ENCODE results near the gene RPL37A. TPM values are rescaled to one million over a fixed set of nuclear protein-coding genes. Genes with fewer than 3 reads are reported as not detected.

RPL37A gene
- polyA plus RNA-seq, 1 donor from 2014 or later, result 1,655 TPM

GRCh38 chr2:216499641-216500218 lies 1.1 kb downstream of the RPL37A start:
- Histone ChIP-seq H3F3A (ENCODE audit: insufficient read depth, low read length, poor library complexity, severe bottlenecking) (no peaks in the 10 kb centered on the region), H3K9me3 (ENCODE audit: low read length) (no peaks in the 10 kb centered on the region), H2AFZ (ENCODE audit: low read depth, low read length) (no peak overlapping the region), H3K4me3 (ENCODE audit: low read length) (peak overlapping the region; percentile 87), H3K9me2 (ENCODE audit: insufficient read depth, low read length) (no peaks in the 10 kb centered on the region), H3K27ac (ENCODE audit: low read length) (peak overlapping the region; percentile 85), H3K9ac (ENCODE audit: low read length) (peak overlapping the region; percentile 85), H4K20me1 (ENCODE audit: insufficient read depth) (no peaks in the 10 kb centered on the region), H3K36me3 (ENCODE audit: insufficient read depth, low read length) (peaks cover 7% of the 10 kb centered on the region), H3K4me2 (ENCODE audit: low read length) (peak overlapping the region; percentile 71), H3K27me3 (ENCODE audit: insufficient read depth, low read depth, low read length) (no peaks in the 10 kb centered on the region), H3K79me2 (replicated peaks; ENCODE audit: insufficient read depth, low read length) (peaks cover 18% of the 10 kb centered on the region)
- TF ChIP-seq MXI1 (conservative IDR thresholded peaks at IDR 0.05; ENCODE audit: poor library complexity, severe bottlenecking) (no peak), EP300 (conservative IDR thresholded peaks at IDR 0.05; ENCODE audit: poor library complexity, severe bottlenecking) (no peak), SMC3 (conservative IDR thresholded peaks at IDR 0.05; ENCODE audit: poor library complexity) (no peak), RAD21 (conservative IDR thresholded peaks at IDR 0.05) (no peak), EZH2 (IDR thresholded peaks at IDR 0.05; ENCODE audit: borderline replicate concordance, insufficient read depth, low read length, poor library complexity, severe bottlenecking) (no peak), TAF1 (IDR thresholded peaks at IDR 0.05; ENCODE audit: low read depth) (no peak), CTCF (IDR thresholded peaks at IDR 0.05; ENCODE audit: poor library complexity, severe bottlenecking) (no peak), REST (IDR thresholded peaks at IDR 0.05; ENCODE audit: borderline replicate concordance) (no peak), POLR2AphosphoS5 (IDR thresholded peaks at IDR 0.05) (no peak)

GRCh38 chr2:216500572-216500971 lies 1.9 kb downstream of the RPL37A start:
- Histone ChIP-seq H3K27ac (ENCODE audit: low read length) (no peak overlapping the region), H3K9me2 (ENCODE audit: insufficient read depth, low read length) (no peaks in the 10 kb centered on the region), H3F3A (ENCODE audit: insufficient read depth, low read length, poor library complexity, severe bottlenecking) (no peaks in the 10 kb centered on the region), H3K79me2 (replicated peaks; ENCODE audit: insufficient read depth, low read length) (peaks cover 18% of the 10 kb centered on the region), H3K4me3 (ENCODE audit: low read length) (peak overlapping the region; percentile 87), H3K36me3 (ENCODE audit: insufficient read depth, low read length) (peaks cover 7% of the 10 kb centered on the region), H3K4me2 (ENCODE audit: low read length) (peak overlapping the region; percentile 31), H3K27me3 (ENCODE audit: insufficient read depth, low read depth, low read length) (no peaks in the 10 kb centered on the region), H3K9me3 (ENCODE audit: low read length) (no peaks in the 10 kb centered on the region), H2AFZ (ENCODE audit: low read depth, low read length) (no peak overlapping the region), H4K20me1 (ENCODE audit: insufficient read depth) (no peaks in the 10 kb centered on the region), H3K9ac (ENCODE audit: low read length) (peak overlapping the region; percentile 85)
- TF ChIP-seq EP300 (conservative IDR thresholded peaks at IDR 0.05; ENCODE audit: poor library complexity, severe bottlenecking), result no peak
- no peak for TF ChIP-seq MXI1 (conservative IDR thresholded peaks at IDR 0.05; ENCODE audit: poor library complexity, severe bottlenecking)
- TF ChIP-seq RAD21 (conservative IDR thresholded peaks at IDR 0.05), result no peak
- TF ChIP-seq CTCF (IDR thresholded peaks at IDR 0.05; ENCODE audit: poor library complexity, severe bottlenecking), result no peak
- TF ChIP-seq REST (IDR thresholded peaks at IDR 0.05; ENCODE audit: borderline replicate concordance), result no peak

Measured in neural cell (in vitro differentiated cells).